ENCODE measurements around the gene RAD18. TPM values are rescaled to one million over a fixed set of nuclear protein-coding genes. Genes with fewer than 3 reads are reported as not detected.

Gene RAD18
- total RNA-seq, 2 donors from 2014 or later = 3.6 to 4.6 TPM

DNA sequence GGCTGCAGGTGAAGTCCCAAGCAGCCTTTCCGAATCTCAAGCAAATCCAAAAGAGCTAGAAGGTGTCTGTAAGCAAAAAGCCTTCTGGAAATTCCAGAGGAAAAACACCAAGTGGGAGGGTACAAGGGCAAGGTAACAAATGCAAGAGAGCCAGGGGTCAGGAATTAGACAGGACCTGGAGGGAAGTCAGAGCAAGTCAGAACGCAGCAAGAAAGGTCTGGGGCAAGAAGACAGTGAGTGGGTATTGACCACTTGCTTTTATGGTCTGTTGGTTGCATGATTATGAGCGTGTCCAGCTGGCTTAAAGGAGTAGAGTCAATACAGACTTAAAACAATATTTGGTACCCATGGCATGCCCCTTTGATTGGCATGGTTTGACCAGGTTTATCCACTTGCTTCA, 127.2 kb downstream of the RAD18 start:
- TF ChIP-seq, protein P1, sequence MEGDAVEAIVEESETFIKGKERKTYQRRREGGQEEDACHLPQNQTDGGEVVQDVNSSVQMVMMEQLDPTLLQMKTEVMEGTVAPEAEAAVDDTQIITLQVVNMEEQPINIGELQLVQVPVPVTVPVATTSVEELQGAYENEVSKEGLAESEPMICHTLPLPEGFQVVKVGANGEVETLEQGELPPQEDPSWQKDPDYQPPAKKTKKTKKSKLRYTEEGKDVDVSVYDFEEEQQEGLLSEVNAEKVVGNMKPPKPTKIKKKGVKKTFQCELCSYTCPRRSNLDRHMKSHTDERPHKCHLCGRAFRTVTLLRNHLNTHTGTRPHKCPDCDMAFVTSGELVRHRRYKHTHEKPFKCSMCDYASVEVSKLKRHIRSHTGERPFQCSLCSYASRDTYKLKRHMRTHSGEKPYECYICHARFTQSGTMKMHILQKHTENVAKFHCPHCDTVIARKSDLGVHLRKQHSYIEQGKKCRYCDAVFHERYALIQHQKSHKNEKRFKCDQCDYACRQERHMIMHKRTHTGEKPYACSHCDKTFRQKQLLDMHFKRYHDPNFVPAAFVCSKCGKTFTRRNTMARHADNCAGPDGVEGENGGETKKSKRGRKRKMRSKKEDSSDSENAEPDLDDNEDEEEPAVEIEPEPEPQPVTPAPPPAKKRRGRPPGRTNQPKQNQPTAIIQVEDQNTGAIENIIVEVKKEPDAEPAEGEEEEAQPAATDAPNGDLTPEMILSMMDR (IDR thresholded peaks at IDR 0.05) = no peak
- no peak for TF ChIP-seq POLR2A (IDR thresholded peaks at IDR 0.05)
- WGBS, 2 donors = 73 to 76% methylated on average over 3 of the region's 3 CpGs
- no peak for ATAC-seq
- no peak overlapping the region for H3K4me3 ChIP-seq
- H3K9me3 ChIP-seq = no peaks in the 10 kb centered on the region
- intact Hi-C loops (cut with DNase I) = no loop called here
- H3K36me3 ChIP-seq (replicated peaks in 1 of 2; ENCODE audit: insufficient read depth in 1 of 2, low read depth in 2 of 2) = no peaks in the 10 kb centered on the region
- no peaks in the 10 kb centered on the region for H3K27me3 ChIP-seq
- H3K4me1 ChIP-seq = no peaks in the 10 kb centered on the region
- no peak for DNase-seq
- H3K27ac ChIP-seq = no peak overlapping the region

DNA sequence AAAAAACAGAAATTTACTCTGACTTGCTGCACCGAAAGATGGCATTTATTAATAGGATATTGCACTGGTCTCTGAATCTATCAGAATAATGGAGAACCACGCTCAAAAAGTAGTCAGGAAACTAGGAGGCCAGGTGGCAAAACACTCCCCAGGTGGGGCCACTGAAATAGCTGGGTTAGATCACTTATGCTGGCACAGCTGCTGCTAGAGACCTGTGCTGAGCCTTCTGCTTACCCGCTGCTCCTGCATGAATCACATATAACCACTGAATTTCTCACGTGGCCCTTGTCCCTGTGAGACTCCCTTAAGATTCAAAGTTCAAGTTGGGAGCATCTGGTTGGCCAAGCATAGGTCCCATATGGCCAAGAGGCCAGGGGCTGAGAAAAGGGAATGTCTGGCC, 127.9 kb downstream of the RAD18 start:
- intact Hi-C loops (cut with DNase I) = no loop called here
- ATAC-seq (no peak), DNase-seq (no peak)
- TF ChIP-seq, protein P1 (IDR thresholded peaks at IDR 0.05) = no peak
- no peak for TF ChIP-seq POLR2A (IDR thresholded peaks at IDR 0.05)
- Histone ChIP-seq H3K4me1 (no peaks in the 10 kb centered on the region), H3K4me3 (no peak overlapping the region), H3K9me3 (no peaks in the 10 kb centered on the region), H3K36me3 (replicated peaks in 1 of 2; ENCODE audit: insufficient read depth in 1 of 2, low read depth in 2 of 2) (no peaks in the 10 kb centered on the region), H3K27ac (no peak overlapping the region), H3K27me3 (no peaks in the 10 kb centered on the region)
- WGBS, 2 donors = 68 to 83% methylated on average over 4 of the region's 4 CpGs

DNA sequence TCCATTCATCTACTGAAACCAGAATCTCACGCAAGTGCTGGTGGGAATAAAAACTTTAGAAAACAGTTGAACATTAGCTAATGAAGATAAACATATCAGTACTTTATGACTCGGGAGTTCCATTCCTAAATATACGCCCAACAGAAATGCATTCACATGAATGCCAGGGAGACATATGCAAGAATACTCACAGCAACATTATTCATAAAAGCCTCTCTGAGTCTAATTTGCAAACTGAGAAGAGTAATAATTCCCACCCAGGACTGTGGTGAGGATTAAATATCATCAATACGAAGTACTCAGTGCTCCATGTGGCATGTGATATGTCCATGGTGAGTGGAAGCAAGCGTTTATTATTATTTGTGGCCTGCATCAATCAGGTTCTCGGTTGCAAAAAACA, 128.3 kb downstream of the RAD18 start:
- H3K4me3 ChIP-seq = no peak overlapping the region
- H3K9me3 ChIP-seq = no peaks in the 10 kb centered on the region
- H3K27ac ChIP-seq = no peak overlapping the region
- intact Hi-C loops (cut with DNase I) = no loop called here
- no peaks in the 10 kb centered on the region for H3K4me1 ChIP-seq
- WGBS, 2 donors = 58 to 63% methylated on average over 6 of the region's 6 CpGs
- ATAC-seq (no peak), DNase-seq (no peak)
- no peaks in the 10 kb centered on the region for H3K27me3 ChIP-seq
- no peak for TF ChIP-seq POLR2A (IDR thresholded peaks at IDR 0.05)
- TF ChIP-seq, protein P1 (IDR thresholded peaks at IDR 0.05) = no peak
- H3K36me3 ChIP-seq (replicated peaks in 1 of 2; ENCODE audit: insufficient read depth in 1 of 2, low read depth in 2 of 2) = no peaks in the 10 kb centered on the region

DNA sequence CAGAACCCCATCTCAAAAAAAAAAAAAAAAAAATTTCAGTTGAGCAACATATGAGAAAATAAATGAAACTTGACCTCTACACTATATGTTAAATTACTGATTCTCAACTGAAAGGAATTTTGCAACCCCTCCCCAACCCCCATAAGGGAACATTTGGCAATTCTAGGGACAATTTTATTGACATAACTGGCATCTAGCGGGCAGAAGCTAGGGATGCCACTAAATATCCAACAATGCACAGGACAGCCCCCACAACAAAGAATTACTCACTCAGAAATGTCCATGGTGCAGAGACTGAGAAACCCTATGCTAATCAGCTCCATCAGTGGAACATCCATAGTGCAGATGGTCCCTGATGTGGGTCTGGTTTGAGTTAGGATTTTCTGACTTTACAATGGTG, 135.6 kb downstream of the RAD18 start:
- DNase-seq (no peak), ATAC-seq (no peak)
- Histone ChIP-seq H3K36me3 (replicated peaks in 1 of 2; ENCODE audit: insufficient read depth in 1 of 2, low read depth in 2 of 2) (no peaks in the 10 kb centered on the region), H3K27me3 (no peaks in the 10 kb centered on the region), H3K4me3 (no peak overlapping the region), H3K27ac (no peak overlapping the region), H3K9me3 (no peaks in the 10 kb centered on the region), H3K4me1 (no peaks in the 10 kb centered on the region)
- no peak for TF ChIP-seq POLR2A (IDR thresholded peaks at IDR 0.05)
- TF ChIP-seq, protein P1 (IDR thresholded peaks at IDR 0.05) = no peak
- intact Hi-C loops (cut with DNase I) = no loop called here
- 88 to 94% methylated on average over 1 of the region's 1 CpG for WGBS, 2 donors

Small RNAs within 50 kb of the gene (small RNA-seq; reads per million reads assigned to genes)
- not detected for gene RF00416

Other genes with a start within 250 kb of the RAD18 start
- not detected for gene CAV3, start 229.7 kb downstream of the RAD18 start, total RNA-seq
- under 1 TPM in 1 of 2 donors, not detected in 1; 0.33 TPM for gene OXTR, start 193.9 kb downstream of the RAD18 start, total RNA-seq